Spleen (tissue), 7 donors: ENCODE data around the gene LRP11.

Experiments
- POLR2A ChIP-seq, 3 donors: fragments of 450-650 bp; IDR thresholded peaks; one replicate each; pipeline ENCODE4 v1.5.1; 2017; ENCODE audit warnings: antibody characterized with exemption in 3 of 3, mild to moderate bottlenecking in 1 of 3
- POLR2AphosphoS5 ChIP-seq, 3 donors: sonication (generic); formaldehyde crosslinking; IDR thresholded peaks; one replicate each; pipeline ENCODE4 v1.5.1; 2017; ENCODE audit warnings: antibody characterized with exemption in 3 of 3
- TF ChIP-seq, protein P1 (sequence below), 11 experiments: fragments of 200-600 bp in 7 of 11; fragments of 450-650 bp in 4 of 11; sonication (generic) in 4 of 11; IDR thresholded peaks in 8 of 11; conservative IDR thresholded peaks in 3 of 11; 1 replicate in 7 of 11; 2 replicates in 4 of 11; pipeline versions ENCODE4 v1.4.0 to v1.8.0; 2016 to 2021; ENCODE audit warnings: antibody characterized with exemption in 11 of 11, inconsistent platforms in 4 of 11, mild to moderate bottlenecking in 1 of 11
- donor health status: DM: no; HTN: no; CAD: no; lungs with moderate emphysema.
- donor health status: DM: no; HTN: no; CAD: no.
- donor health status: DM: no; HTN: no; CAD: no.

DNA sequence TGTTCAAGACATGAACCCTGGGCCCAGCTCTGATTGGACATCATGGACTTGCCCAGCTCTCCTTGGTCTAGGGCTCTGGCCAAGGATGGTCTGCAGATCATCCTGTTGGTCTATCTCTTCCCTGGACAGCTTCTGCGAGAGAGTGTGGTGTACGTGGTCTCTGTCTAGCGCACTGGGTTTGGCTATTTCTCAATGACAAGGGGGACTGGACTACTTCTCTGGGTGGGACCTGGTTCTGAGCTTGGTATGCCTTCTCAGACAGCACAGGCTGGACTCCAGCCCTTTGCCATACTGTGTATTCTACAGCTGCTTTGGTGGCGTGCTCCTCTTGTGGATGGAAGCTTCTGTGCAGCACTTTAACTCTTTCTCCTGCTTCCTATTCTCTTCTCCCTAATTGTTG is 42.2 kb upstream of the LRP11 start:
- TF ChIP-seq, protein P1, sequence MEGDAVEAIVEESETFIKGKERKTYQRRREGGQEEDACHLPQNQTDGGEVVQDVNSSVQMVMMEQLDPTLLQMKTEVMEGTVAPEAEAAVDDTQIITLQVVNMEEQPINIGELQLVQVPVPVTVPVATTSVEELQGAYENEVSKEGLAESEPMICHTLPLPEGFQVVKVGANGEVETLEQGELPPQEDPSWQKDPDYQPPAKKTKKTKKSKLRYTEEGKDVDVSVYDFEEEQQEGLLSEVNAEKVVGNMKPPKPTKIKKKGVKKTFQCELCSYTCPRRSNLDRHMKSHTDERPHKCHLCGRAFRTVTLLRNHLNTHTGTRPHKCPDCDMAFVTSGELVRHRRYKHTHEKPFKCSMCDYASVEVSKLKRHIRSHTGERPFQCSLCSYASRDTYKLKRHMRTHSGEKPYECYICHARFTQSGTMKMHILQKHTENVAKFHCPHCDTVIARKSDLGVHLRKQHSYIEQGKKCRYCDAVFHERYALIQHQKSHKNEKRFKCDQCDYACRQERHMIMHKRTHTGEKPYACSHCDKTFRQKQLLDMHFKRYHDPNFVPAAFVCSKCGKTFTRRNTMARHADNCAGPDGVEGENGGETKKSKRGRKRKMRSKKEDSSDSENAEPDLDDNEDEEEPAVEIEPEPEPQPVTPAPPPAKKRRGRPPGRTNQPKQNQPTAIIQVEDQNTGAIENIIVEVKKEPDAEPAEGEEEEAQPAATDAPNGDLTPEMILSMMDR (IDR thresholded peaks at IDR 0.05 in 8 of 11, conservative IDR thresholded peaks at IDR 0.05 in 3 of 11): no peak
- TF ChIP-seq POLR2A (IDR thresholded peaks at IDR 0.05) (no peak), POLR2AphosphoS5 (IDR thresholded peaks at IDR 0.05) (no peak)
